ENCODE data around the gene C16orf92.

Gene C16orf92

DNA sequence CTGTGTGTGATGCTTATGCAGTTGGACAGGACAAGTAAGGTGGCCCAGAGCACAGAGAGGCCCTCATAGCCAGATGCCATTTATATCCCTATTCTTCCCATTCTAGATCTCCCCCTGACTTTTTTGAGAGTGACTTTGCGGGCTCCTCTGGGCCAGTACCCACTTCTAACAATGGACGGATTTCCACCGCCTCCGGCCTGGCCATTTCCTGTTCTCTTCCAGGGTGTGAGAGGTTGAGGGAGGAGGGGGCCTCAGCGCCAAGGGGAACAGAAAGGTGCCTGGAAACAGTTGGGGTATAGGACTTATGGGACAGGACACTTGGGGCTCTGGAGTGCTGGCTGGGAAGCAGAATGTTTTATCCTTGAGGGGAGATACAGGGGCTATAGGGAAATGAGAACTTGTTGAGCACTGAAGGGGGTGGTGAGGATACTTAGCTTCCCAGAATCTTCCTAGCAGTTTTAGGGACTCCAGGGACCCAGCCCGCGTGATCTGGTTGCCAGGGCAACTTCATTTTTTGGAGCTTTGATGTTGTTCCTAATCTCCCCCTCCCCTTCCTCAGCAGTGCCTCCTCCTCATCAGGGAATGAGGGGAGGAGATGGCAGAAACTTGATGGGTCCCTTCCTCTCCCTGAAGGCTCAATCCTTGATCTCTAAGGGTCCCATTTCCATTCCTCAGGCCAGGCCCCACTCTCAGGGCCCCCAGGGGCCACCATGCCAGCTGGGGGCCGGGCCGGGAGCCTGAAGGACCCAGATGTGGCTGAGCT lies 45.8 kb upstream of the C16orf92 start:
- Histone ChIP-seq H3K36me3 (peaks cover 66% of the 10 kb centered on the region), H3K27me3 (ENCODE audit: insufficient read depth, low read depth, severe bottlenecking) (no peaks in the 10 kb centered on the region), H3K4me3 (ENCODE audit: low read depth, low read length) (no peak overlapping the region), H3K9me3 (ENCODE audit: severe bottlenecking) (peaks cover 7% of the 10 kb centered on the region), H3K27ac (no peak overlapping the region)
- TF ChIP-seq, protein P1, sequence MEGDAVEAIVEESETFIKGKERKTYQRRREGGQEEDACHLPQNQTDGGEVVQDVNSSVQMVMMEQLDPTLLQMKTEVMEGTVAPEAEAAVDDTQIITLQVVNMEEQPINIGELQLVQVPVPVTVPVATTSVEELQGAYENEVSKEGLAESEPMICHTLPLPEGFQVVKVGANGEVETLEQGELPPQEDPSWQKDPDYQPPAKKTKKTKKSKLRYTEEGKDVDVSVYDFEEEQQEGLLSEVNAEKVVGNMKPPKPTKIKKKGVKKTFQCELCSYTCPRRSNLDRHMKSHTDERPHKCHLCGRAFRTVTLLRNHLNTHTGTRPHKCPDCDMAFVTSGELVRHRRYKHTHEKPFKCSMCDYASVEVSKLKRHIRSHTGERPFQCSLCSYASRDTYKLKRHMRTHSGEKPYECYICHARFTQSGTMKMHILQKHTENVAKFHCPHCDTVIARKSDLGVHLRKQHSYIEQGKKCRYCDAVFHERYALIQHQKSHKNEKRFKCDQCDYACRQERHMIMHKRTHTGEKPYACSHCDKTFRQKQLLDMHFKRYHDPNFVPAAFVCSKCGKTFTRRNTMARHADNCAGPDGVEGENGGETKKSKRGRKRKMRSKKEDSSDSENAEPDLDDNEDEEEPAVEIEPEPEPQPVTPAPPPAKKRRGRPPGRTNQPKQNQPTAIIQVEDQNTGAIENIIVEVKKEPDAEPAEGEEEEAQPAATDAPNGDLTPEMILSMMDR (IDR thresholded peaks at IDR 0.05; ENCODE audit: low read depth, low read length) = no peak
- DNase-seq = no peak

DNA sequence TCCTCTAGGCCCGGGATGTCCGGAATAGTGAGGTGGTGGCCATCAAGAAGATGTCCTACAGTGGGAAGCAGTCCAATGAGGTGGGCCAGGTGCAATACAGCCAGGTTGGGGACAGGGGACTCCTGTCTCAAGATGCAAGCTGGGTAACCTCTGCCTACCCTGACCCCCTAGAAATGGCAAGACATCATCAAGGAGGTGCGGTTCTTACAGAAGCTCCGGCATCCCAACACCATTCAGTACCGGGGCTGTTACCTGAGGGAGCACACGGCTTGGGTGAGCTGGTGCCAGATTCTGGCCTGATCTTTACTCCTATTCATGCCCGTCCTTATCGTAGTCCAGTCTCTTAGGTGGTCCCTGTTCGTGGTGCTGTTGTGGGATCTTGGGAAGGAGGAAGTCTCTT lies 44.9 kb upstream of the C16orf92 start:
- no peak overlapping the region for H3K27ac ChIP-seq
- H3K4me3 ChIP-seq (ENCODE audit: low read depth, low read length) = no peak overlapping the region
- H3K36me3 ChIP-seq = peaks cover 66% of the 10 kb centered on the region
- peaks cover 1% of the 10 kb centered on the region for H3K9me3 ChIP-seq (ENCODE audit: severe bottlenecking)
- H3K27me3 ChIP-seq (ENCODE audit: insufficient read depth, low read depth, severe bottlenecking) = no peaks in the 10 kb centered on the region
- no peak for DNase-seq
- TF ChIP-seq, protein P1 (IDR thresholded peaks at IDR 0.05; ENCODE audit: low read depth, low read length) = no peak

DNA sequence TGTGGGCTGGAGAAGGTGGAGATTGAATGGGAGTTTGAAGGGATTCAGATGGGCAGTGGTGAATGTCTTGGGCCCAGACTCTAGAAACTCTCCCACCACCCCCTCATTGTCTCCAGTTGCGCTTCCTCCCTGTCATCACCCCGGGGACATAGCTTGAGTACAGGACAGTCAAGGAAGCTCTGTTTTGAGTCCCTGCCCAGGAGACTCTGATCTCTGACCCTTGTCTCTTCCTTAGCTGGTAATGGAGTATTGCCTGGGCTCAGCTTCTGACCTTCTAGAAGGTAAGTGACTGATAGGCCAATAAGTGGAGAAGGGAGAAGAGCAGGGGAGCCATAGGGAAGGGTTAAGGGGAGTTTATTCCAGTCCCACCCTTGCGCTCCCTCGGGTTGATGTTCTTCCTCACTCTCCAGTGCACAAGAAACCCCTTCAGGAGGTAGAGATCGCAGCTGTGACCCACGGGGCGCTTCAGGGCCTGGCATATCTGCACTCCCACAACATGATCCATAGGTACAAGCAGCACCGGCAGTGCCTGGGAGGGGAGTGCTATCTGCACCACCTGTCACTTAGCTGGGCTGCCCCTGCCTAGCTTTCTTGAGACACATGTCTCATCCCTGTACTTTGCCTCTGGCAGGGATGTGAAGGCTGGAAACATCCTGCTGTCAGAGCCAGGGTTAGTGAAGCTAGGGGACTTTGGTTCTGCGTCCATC lies 44.3 kb upstream of the C16orf92 start:
- TF ChIP-seq, protein P1 (IDR thresholded peaks at IDR 0.05; ENCODE audit: low read depth, low read length) = no peak
- DNase-seq = no peak
- H3K27me3 ChIP-seq (ENCODE audit: insufficient read depth, low read depth, severe bottlenecking) = no peaks in the 10 kb centered on the region
- peaks cover 71% of the 10 kb centered on the region for H3K36me3 ChIP-seq
- H3K4me3 ChIP-seq (ENCODE audit: low read depth, low read length) = no peak overlapping the region
- no peaks in the 10 kb centered on the region for H3K9me3 ChIP-seq (ENCODE audit: severe bottlenecking)
- H3K27ac ChIP-seq = no peak overlapping the region

DNA sequence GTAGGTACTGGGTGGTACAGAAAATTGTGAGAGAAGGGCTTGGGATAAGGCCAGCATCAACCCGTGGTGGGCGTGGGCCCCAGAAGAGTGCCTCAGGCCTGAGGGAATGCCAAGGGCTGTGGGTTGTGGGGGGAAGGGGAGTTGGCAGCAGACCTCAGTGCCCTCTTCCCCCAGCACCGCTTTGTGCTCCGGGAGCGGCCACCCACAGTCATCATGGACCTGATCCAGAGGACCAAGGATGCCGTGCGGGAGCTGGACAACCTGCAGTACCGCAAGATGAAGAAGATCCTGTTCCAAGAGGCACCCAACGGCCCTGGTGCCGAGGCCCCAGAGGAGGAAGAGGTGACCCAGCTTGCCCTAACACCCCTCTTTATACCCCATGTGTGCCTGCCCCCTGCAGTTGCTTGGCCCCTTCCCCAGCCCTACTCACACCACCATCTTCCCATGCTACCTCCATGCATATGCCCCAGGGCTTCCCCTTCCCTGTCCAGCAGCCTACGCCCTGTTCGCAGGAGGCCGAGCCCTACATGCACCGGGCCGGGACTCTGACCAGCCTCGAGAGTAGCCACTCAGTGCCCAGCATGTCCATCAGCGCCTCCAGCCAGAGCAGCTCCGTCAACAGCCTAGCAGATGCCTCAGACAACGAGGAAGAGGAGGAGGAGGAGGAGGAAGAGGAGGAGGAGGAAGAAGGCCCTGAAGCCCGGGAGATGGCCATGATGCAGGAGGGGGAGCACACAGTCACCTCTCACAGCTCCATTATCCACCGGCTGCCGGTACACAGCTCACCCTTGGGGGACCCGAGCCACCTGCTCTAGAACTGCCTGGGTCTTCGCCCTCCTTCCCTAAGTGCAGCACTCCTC lies 40.2 kb upstream of the C16orf92 start:
- DNase-seq = no peak
- Histone ChIP-seq H3K27me3 (ENCODE audit: insufficient read depth, low read depth, severe bottlenecking) (no peaks in the 10 kb centered on the region), H3K27ac (no peak overlapping the region), H3K36me3 (peaks cover 100% of the 10 kb centered on the region), H3K9me3 (ENCODE audit: severe bottlenecking) (no peaks in the 10 kb centered on the region), H3K4me3 (ENCODE audit: low read depth, low read length) (no peak overlapping the region)
- TF ChIP-seq, protein P1 (IDR thresholded peaks at IDR 0.05; ENCODE audit: low read depth, low read length) = no peak

DNA sequence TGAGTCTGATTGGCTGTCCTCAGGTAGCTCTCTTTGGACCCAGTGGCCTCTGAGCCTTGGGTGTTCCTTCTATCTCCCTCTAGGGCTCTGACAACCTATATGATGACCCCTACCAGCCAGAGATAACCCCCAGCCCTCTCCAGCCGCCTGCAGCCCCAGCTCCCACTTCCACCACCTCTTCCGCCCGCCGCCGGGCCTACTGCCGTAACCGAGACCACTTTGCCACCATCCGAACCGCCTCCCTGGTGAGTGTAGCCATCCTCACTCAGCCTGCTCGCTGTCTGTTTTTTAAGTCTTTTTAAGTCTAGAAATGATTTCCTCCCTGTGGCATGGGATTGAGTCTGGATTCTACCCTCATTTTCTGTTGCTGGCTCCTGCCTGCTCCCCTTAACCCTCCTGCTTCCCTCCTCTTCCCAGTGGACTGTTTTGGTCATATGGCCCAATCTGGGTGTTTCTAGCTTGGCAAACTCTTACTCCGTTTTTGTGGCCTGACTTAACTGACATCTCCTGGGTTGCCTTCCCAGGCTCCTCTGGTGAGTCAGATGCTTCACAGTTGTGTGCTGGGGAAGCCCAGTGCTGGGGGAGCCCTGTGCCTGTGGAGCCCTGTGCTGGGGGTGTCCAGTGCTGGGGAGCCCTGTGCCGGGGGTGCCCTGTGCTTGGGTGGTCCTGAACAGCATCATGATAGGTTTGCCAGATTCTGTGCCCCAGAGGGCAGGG lies 39.4 kb upstream of the C16orf92 start:
- peaks cover 100% of the 10 kb centered on the region for H3K36me3 ChIP-seq

More for the DNA sequence above, 39.4 kb upstream of the C16orf92 start:
- Histone ChIP-seq H3K9me3 (ENCODE audit: severe bottlenecking) (no peaks in the 10 kb centered on the region), H3K27me3 (ENCODE audit: insufficient read depth, low read depth, severe bottlenecking) (no peaks in the 10 kb centered on the region), H3K4me3 (ENCODE audit: low read depth, low read length) (no peak overlapping the region), H3K27ac (no peak overlapping the region)
- DNase-seq = no peak
- TF ChIP-seq, protein P1 (IDR thresholded peaks at IDR 0.05; ENCODE audit: low read depth, low read length) = no peak
